Measurements from ENCODE around the gene C10orf90.

GRCh38 chr10:126417220-126417825, 253.2 kb downstream of the C10orf90 start:
- TF ChIP-seq CTCF (IDR thresholded peaks at IDR 0.05) = no peak
- no peak for TF ChIP-seq POLR2A (IDR thresholded peaks at IDR 0.05)

Data from esophagus squamous epithelium (tissue), 4 donors.